Neuron (in vitro differentiated cells): Measurements from ENCODE around the gene ZMYND10.
A peak's percentile ranks its signal among the peaks of the same experiment; 100 is the strongest.

Experiments used
- H2AFZ ChIP-seq: one replicate; pipeline ENCODE4 v1.6.1; 2013; ENCODE audit warnings: low read depth, mild to moderate bottlenecking, inconsistent platforms, low read length, moderate library complexity
- H3K27me3 ChIP-seq: one replicate; pipeline ENCODE4 v1.6.1; 2013; ENCODE audit warnings: low read length; ENCODE audit not compliant: insufficient read depth
- H3K36me3 ChIP-seq: one replicate; pipeline ENCODE4 v1.6.1; 2013; ENCODE audit warnings: low read length; ENCODE audit not compliant: insufficient read depth
- H3K4me1 ChIP-seq: one replicate; pipeline ENCODE4 v1.6.1; 2013; ENCODE audit warnings: low read length; ENCODE audit not compliant: insufficient read depth
- H3K4me3 ChIP-seq: 2 replicates; pipeline ENCODE4 v1.5.1; 2013; ENCODE audit warnings: mild to moderate bottlenecking, low read length, moderate library complexity
- H3K9me3 ChIP-seq: one replicate; pipeline ENCODE4 v1.6.1; 2013; ENCODE audit warnings: low read length

ZMYND10 gene

GRCh38 chr3:50297896-50298725 is 47.4 kb downstream of the ZMYND10 start:
- Histone ChIP-seq H3K9me3 (no peaks in the 10 kb centered on the region), H3K36me3 (no peaks in the 10 kb centered on the region), H3K4me1 (peaks cover 16% of the 10 kb centered on the region), H3K27me3 (no peaks in the 10 kb centered on the region), H2AFZ (no peak overlapping the region), H3K4me3 (peak overlapping the region; percentile 63)

- no peaks in the 10 kb centered on the region for H3K9me3 ChIP-seq
- no peaks in the 10 kb centered on the region for H3K36me3 ChIP-seq
- H3K4me1 ChIP-seq = peaks cover 21% of the 10 kb centered on the region
These were observed 48.2 kb downstream of the ZMYND10 start for GRCh38 chr3:50297384-50297775.

GRCh38 chr3:50296721-50297383 is 48.7 kb downstream of the ZMYND10 start:
- Histone ChIP-seq H3K4me3 (no peak overlapping the region), H3K9me3 (no peaks in the 10 kb centered on the region), H3K4me1 (peaks cover 21% of the 10 kb centered on the region), H2AFZ (no peak overlapping the region), H3K36me3 (no peaks in the 10 kb centered on the region), H3K27me3 (no peaks in the 10 kb centered on the region)

More at GRCh38 chr3:50297384-50297775, 48.2 kb downstream of the ZMYND10 start:
- no peak overlapping the region for H2AFZ ChIP-seq
- H3K27me3 ChIP-seq = no peaks in the 10 kb centered on the region
- no peak overlapping the region for H3K4me3 ChIP-seq

- Histone ChIP-seq H2AFZ (no peak overlapping the region), H3K27me3 (no peaks in the 10 kb centered on the region), H3K9me3 (no peaks in the 10 kb centered on the region), H3K4me3 (no peak overlapping the region), H3K4me1 (peaks cover 30% of the 10 kb centered on the region), H3K36me3 (no peaks in the 10 kb centered on the region)
These were observed 49.7 kb downstream of the ZMYND10 start for GRCh38 chr3:50295553-50296431.

- Histone ChIP-seq H2AFZ (no peak overlapping the region), H3K27me3 (no peaks in the 10 kb centered on the region), H3K9me3 (no peaks in the 10 kb centered on the region), H3K4me1 (peaks cover 23% of the 10 kb centered on the region), H3K36me3 (peaks cover 3% of the 10 kb centered on the region), H3K4me3 (no peak overlapping the region)
These were observed 50.8 kb downstream of the ZMYND10 start for GRCh38 chr3:50294492-50295403.

GRCh38 chr3:50294089-50294488 is 51.4 kb downstream of the ZMYND10 start:
- no peak overlapping the region for H3K4me3 ChIP-seq
- H3K36me3 ChIP-seq = peaks cover 10% of the 10 kb centered on the region

GRCh38 chr3:50293079-50293801 is 52.3 kb downstream of the ZMYND10 start:
- no peak overlapping the region for H2AFZ ChIP-seq
- H3K4me3 ChIP-seq = peak overlapping the region; percentile 51
- H3K36me3 ChIP-seq = peaks cover 18% of the 10 kb centered on the region

More at GRCh38 chr3:50294089-50294488, 51.4 kb downstream of the ZMYND10 start:
- Histone ChIP-seq H3K4me1 (peaks cover 21% of the 10 kb centered on the region), H2AFZ (no peak overlapping the region), H3K9me3 (no peaks in the 10 kb centered on the region), H3K27me3 (no peaks in the 10 kb centered on the region)

GRCh38 chr3:50292159-50293078 is 53.1 kb downstream of the ZMYND10 start, which contains the start of gene IFRD2:
Gene IFRD2 (minus strand): TSS chr3:50292429. CDS start chr3:50292274, 155 bp downstream.
- Histone ChIP-seq H3K9me3 (no peaks in the 10 kb centered on the region), H3K4me3 (peak within 1 kb of the TSS; percentile 93), H2AFZ (no peak within 1 kb of the TSS), H3K4me1 (peaks cover 16% of the 10 kb centered on the region), H3K36me3 (peaks cover 25% of the 10 kb centered on the region), H3K27me3 (no peaks in the 10 kb centered on the region)

More at GRCh38 chr3:50293079-50293801, 52.3 kb downstream of the ZMYND10 start:
- H3K9me3 ChIP-seq = no peaks in the 10 kb centered on the region
- no peaks in the 10 kb centered on the region for H3K27me3 ChIP-seq
- H3K4me1 ChIP-seq = peaks cover 18% of the 10 kb centered on the region
